ENCODE results near the gene TSC22D3.
"Not testable (repeated sequence)": the region's sequence is repeated elsewhere in the genome, so short reads cannot be mapped to it uniquely, and the experiment has no call there.

The TSC22D3 gene

DNA sequence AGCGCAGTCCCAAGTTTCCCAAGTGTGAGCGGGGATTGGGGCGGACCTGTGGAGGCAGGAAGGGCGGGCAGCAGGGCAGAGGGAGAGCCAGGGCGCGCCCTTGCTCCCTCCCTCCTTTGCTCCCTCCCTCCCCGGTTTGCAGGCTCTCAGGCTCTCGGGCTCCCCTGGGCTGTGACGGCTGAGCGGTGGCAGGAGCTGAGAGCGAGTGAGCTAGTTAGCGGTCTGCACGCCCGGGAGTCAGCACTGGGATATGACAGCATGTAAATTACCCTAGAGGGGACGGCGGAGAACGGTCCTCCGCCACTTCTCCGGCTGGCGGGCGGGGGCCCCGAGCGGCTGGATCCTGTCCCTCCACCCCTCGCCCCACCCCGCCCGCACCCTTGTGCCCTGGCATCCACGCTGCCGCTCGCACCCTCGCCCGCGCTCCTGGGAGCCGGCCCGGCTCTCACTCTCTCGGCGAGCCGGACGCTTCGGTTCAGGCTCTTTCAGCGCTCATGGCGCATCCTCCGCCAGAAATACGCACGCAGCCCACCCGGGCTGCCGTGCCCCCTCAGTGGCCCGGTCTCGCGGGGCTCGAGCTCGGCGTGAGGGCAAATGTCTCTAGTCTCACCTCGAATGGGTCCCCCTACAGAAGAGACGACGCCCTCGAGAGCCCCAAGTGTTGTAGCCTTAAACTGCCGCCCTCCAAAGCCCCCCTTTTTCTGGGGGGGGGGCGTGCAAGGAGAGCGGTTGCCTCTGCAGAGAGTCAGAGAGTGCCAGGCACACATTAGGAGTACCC lies at the start of gene TSC22D3:
Gene TSC22D3, minus strand, starts transcription at position 54 of the 778 bp plus-strand sequence. CDS start 368 bp downstream, outside the sequence.
- DNase-seq: peak; percentile 51 to 68

DNA sequence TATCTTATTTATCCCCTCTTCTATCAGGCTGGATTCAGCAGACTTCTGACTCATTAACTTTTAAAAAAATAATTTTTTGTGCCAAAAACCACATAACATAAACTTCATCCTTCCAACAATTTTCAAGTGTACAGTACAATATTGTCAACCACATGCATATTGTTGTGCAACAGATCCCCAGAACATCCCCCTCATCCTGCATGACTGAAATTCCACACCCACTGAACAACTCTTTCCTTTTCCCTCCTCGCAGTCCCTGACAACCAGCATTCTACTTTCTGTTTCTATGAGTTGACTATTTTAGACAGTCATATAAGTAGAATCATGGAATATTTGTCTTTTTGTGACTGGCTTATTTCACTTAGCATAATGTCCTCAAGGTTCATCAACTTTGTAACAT lies 47.9 kb upstream of the TSC22D3 start:
- no peak for DNase-seq

- no peak for DNase-seq
Observed at GRCh38 chrX:107823042-107823441, 47.5 kb upstream of the TSC22D3 start.

DNA sequence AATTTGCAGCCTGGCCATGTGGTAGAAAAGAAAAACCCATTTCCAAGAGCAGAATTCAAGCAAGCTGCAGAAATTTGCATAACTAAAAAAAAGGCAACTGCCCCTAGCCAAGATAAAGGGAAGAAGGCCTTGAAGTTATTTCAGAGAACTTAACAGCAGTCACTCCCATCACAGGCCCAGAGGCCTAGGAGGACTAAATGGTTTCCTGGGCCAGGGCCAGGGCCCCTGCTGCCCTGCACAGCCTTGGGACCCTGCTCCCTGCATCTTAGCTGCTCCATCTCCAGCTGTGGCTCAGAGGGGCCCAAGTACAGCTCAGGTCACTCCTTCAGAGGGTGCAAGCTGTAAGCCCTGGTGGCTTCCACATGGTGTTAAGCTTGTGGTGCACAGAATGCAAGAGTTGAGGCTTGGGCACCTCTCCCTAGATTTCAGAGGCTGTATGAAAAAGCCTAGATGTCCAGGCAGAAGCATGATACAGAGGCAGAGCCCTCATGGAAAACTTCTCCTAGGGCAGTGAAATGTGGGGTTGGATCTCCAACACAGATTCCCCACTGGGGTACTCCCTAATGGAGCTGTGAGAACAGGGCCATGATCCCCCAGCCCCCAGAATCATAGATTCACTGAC lies 43.4 kb upstream of the TSC22D3 start:
- no peak for DNase-seq

GRCh38 chrX:107810053-107810452 lies 34.5 kb upstream of the TSC22D3 start:
- not testable (repeated sequence) for DNase-seq

GRCh38 chrX:107805179-107805578 lies 29.6 kb upstream of the TSC22D3 start:
- no peak for DNase-seq

GRCh38 chrX:107804427-107804826 lies 28.8 kb upstream of the TSC22D3 start:
- DNase-seq: no peak

GRCh38 chrX:107787827-107788226 lies 12.2 kb upstream of the TSC22D3 start:
- no peak for DNase-seq

DNA sequence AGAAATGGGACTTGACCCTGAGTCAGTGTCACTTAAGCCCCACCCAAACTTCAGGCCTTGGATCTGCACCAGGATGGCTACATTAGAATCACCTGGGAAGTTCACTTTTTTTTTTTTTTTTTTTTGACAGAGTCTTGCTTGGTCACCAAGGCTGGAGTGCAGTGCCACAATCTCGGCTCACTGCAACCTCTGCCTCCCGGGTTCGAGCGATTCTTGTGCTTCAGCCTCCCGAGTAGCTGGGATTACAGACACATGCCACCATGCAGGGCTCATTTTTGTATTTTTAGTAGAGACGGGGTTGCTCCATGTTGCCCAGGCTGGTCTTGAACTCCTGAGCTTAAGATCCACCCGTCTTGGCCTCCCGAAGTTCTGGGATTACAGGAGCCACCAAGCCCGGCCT lies 4.9 kb upstream of the TSC22D3 start:
- DNase-seq: no peak

GRCh38 chrX:107777536-107777832 lies 1.9 kb upstream of the TSC22D3 start, which contains the start of gene NCBP2L:
Gene NCBP2L, plus strand, starts transcription at chrX:107777733. Its CDS starts 16,488 bp downstream, at chrX:107794221.
- no peak for DNase-seq

DNA sequence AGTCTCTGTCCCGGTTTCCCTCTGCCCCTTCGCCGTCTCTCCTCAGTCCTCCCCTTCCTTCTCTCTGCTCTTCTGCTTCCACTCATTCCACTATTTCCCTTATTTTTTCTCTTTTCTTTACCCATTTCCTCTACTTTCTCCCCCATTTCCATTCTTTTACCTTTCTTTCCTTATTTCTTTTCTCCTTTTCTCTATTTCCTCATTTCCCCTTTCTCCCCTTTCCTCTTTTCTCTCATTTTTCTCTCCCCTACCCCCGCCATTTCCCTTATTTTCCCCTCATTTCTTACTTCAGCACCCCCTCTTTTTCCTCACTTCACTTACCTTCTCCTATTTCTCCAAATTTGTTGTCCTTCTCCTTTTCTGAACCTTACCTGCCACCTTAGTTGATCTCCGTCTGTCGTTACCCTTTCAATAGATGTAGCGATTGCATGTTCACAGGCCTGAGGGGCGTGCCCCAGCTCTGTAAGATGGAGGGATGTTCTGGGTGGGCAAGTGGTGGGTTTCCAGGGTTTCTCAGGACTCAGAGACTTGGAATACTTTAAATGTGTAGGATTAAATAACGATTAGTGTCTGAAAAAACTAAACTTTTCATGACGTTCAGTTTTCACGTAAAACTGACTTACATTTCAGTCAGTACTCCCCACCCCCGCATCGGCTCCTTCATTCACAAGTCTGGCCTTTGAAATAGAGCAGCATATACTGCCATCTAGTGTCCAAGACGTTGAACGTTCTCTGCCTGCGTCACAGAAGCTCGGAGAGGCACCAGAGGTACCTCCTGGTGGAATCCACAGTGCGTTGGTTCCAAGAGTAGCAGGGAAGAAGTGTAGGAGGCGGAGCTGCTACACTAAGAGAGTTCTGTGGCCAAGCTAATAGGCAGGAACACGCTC lies 1.3 kb upstream of the TSC22D3 start:
- DNase-seq: peak; percentile 69 to 79

- DNase-seq: no peak
Observed at GRCh38 chrX:107775000-107775733, 420 bp downstream of the TSC22D3 start.

GRCh38 chrX:107773906-107774435 lies 1.6 kb downstream of the TSC22D3 start:
- DNase-seq: no peak

- no peak for DNase-seq
Observed at GRCh38 chrX:107773206-107773605, 2.4 kb downstream of the TSC22D3 start.

DNA sequence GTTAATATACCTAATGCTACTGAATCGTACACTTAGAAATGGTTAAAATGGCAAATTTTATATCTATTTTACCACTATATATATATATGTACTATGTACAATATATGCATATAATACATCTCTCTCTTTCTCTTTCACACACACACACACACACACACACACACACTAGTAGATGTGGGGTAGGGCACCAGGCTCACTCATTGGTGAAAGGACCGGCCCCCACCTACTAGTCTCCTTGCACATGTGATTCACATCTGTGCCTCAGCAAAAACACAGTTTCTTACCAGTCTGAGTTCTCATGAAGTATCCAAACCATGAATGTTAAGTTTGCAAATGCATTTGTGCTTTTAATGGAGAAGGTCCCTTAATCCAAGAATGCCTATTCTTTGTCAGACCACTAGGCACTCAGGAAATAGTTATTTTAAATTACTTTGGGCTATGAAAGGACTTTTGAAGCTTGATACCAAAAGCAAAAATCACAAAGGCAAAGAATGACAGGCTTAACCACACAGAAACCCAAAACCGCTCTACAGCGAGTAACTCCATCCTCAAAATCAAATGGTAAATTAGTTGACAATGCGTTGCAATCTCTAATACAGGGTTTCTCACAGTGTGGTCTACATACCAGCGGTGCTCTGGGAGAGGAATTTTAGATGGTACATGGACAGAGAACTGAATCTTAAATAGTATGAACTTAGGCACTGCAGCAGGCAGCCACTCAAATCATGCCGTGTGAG lies 5.8 kb downstream of the TSC22D3 start:
- no peak for DNase-seq

GRCh38 chrX:107768051-107768450 lies 7.5 kb downstream of the TSC22D3 start:
- DNase-seq: no peak

GRCh38 chrX:107766470-107767150 lies 9.0 kb downstream of the TSC22D3 start:
- DNase-seq: no peak

DNA sequence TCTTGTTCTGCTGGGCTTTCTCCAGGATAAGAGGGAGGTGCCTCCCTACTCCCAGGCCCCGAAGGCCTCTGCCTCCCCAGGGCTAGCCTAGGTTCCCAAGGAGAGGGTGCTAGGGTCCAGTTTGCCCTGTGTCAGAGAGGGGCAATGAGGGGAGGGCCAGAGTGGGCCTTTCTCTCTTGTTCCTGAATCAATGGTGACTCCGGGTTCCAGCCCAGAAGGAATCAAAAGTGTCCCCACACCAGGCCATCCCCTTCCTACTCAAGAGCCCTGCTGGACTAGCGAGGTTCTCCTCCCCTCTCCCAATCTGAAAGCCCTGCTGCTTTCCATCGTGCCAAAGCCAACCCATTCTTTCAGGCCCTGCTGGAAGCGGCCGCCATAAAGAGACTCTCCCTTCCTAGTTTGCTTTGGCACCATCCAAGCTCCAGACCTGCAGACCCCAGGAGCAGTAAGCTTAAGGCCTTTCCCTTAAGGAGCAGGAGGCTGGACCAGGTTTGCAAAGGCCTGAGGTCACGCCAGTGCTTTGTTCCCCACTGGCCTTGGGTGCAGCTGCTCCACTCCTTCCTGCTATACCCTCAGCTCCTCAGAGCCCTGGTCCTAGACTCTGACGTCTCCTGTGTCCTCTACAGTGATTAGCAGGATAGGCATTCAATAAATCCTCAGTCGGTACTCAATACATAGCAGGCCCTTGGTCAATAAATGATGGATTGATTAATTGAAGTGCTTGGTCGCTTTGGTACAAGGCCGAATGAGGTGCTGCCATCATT lies 10.6 kb downstream of the TSC22D3 start:
- no peak for DNase-seq

- DNase-seq: no peak
Observed at GRCh38 chrX:107763647-107764046, 11.9 kb downstream of the TSC22D3 start.

- no peak for DNase-seq
Observed at GRCh38 chrX:107760304-107761077, 15.1 kb downstream of the TSC22D3 start.
